ENCODE measurements around the gene PRR14.
A peak's percentile ranks its signal among the peaks of the same experiment; 100 is the strongest.

PRR14 gene

GRCh38 chr16:30615358-30616091 is 35.2 kb upstream of the PRR14 start:
- H3K4me2 ChIP-seq (ENCODE audit: low read depth, low read length, poor library complexity, severe bottlenecking), result no peak overlapping the region
- H3K79me2 ChIP-seq (ENCODE audit: insufficient read depth, low read length), result no peaks in the 10 kb centered on the region
- no peak overlapping the region for H3K9ac ChIP-seq (ENCODE audit: low read depth, low read length, poor library complexity, severe bottlenecking)
- H3K9me3 ChIP-seq (ENCODE audit: insufficient read depth, low read depth, low read length), result no peaks in the 10 kb centered on the region
- no peak overlapping the region for H3K4me3 ChIP-seq (ENCODE audit: low read length, poor library complexity, severe bottlenecking)
- peak overlapping the region; percentile 50; the same call in 1 of the 2 replicates for H2AFZ ChIP-seq (ENCODE audit: low read length)
- H4K20me1 ChIP-seq (ENCODE audit: insufficient read depth, low read length, poor library complexity, severe bottlenecking), result no peaks in the 10 kb centered on the region
- H3K27me3 ChIP-seq (ENCODE audit: insufficient read depth, low read length, poor library complexity, severe bottlenecking), result no peaks in the 10 kb centered on the region
- TF ChIP-seq CTCF (conservative IDR thresholded peaks at IDR 0.05; ENCODE audit: low read length) (peak; percentile 95), EZH2phosphoT487 (IDR thresholded peaks at IDR 0.05; ENCODE audit: borderline replicate concordance) (no peak)
- no peaks in the 10 kb centered on the region for H3K36me3 ChIP-seq (ENCODE audit: insufficient read depth, low read length)
- no peaks in the 10 kb centered on the region for H3F3A ChIP-seq (ENCODE audit: low read depth)
- peaks cover 12% of the 10 kb centered on the region for H3K4me1 ChIP-seq (ENCODE audit: insufficient read depth, low read length, poor library complexity, severe bottlenecking)
- H3K9me2 ChIP-seq (replicated peaks; ENCODE audit: low read depth, low read length), result no peaks in the 10 kb centered on the region

- Histone ChIP-seq H4K20me1 (ENCODE audit: insufficient read depth, low read length, poor library complexity, severe bottlenecking) (no peaks in the 10 kb centered on the region), H3K79me2 (ENCODE audit: insufficient read depth, low read length) (no peaks in the 10 kb centered on the region), H3K27me3 (ENCODE audit: insufficient read depth, low read length, poor library complexity, severe bottlenecking) (no peaks in the 10 kb centered on the region), H3K9me2 (replicated peaks; ENCODE audit: low read depth, low read length) (no peaks in the 10 kb centered on the region), H3K4me3 (ENCODE audit: low read length, poor library complexity, severe bottlenecking) (no peak overlapping the region), H3K9me3 (ENCODE audit: insufficient read depth, low read depth, low read length) (no peaks in the 10 kb centered on the region), H3K36me3 (ENCODE audit: insufficient read depth, low read length) (no peaks in the 10 kb centered on the region), H2AFZ (ENCODE audit: low read length) (no peak overlapping the region), H3F3A (ENCODE audit: low read depth) (no peaks in the 10 kb centered on the region), H3K4me2 (ENCODE audit: low read depth, low read length, poor library complexity, severe bottlenecking) (no peak overlapping the region), H3K4me1 (ENCODE audit: insufficient read depth, low read length, poor library complexity, severe bottlenecking) (peaks cover 12% of the 10 kb centered on the region), H3K9ac (ENCODE audit: low read depth, low read length, poor library complexity, severe bottlenecking) (no peak overlapping the region)
- TF ChIP-seq CTCF (conservative IDR thresholded peaks at IDR 0.05; ENCODE audit: low read length) (no peak), EZH2phosphoT487 (IDR thresholded peaks at IDR 0.05; ENCODE audit: borderline replicate concordance) (no peak)
These were observed 31.6 kb upstream of the PRR14 start for GRCh38 chr16:30619202-30619601.

- Histone ChIP-seq H3K36me3 (ENCODE audit: insufficient read depth, low read length) (no peaks in the 10 kb centered on the region), H3K4me3 (ENCODE audit: low read length, poor library complexity, severe bottlenecking) (no peak overlapping the region), H3K79me2 (ENCODE audit: insufficient read depth, low read length) (no peaks in the 10 kb centered on the region), H3K27me3 (ENCODE audit: insufficient read depth, low read length, poor library complexity, severe bottlenecking) (no peaks in the 10 kb centered on the region), H3K9me3 (ENCODE audit: insufficient read depth, low read depth, low read length) (no peaks in the 10 kb centered on the region), H2AFZ (ENCODE audit: low read length) (no peak overlapping the region), H3K4me1 (ENCODE audit: insufficient read depth, low read length, poor library complexity, severe bottlenecking) (peaks cover 12% of the 10 kb centered on the region), H3K9ac (ENCODE audit: low read depth, low read length, poor library complexity, severe bottlenecking) (no peak overlapping the region), H3K4me2 (ENCODE audit: low read depth, low read length, poor library complexity, severe bottlenecking) (no peak overlapping the region), H4K20me1 (ENCODE audit: insufficient read depth, low read length, poor library complexity, severe bottlenecking) (no peaks in the 10 kb centered on the region), H3K9me2 (replicated peaks; ENCODE audit: low read depth, low read length) (no peaks in the 10 kb centered on the region), H3F3A (ENCODE audit: low read depth) (no peaks in the 10 kb centered on the region)
- TF ChIP-seq CTCF (conservative IDR thresholded peaks at IDR 0.05; ENCODE audit: low read length), result no peak
These were observed 31.1 kb upstream of the PRR14 start for GRCh38 chr16:30619638-30620037.

All from Loucy (cell line).